ENCODE data around the gene LORICRIN.
"Not testable (repeated sequence)": the region's sequence is repeated elsewhere in the genome, so short reads cannot be mapped to it uniquely, and the experiment has no call there.

LORICRIN gene

GRCh38 chr1:153259387-153259786 is at the start of gene LORICRIN:
Gene LORICRIN, plus strand, starts transcription at chr1:153259687. Its CDS starts 1,263 bp downstream, at chr1:153260950.
- no peak for DNase-seq (ENCODE audit: low read depth)

GRCh38 chr1:153210206-153210605 is 49.3 kb upstream of the LORICRIN start:
- no peak for DNase-seq (ENCODE audit: low read depth)

- DNase-seq (ENCODE audit: low read depth): no peak
Measured at GRCh38 chr1:153212201-153212600, 47.3 kb upstream of the LORICRIN start.

GRCh38 chr1:153213519-153213918 is 46.0 kb upstream of the LORICRIN start:
- no peak for DNase-seq (ENCODE audit: low read depth)

GRCh38 chr1:153217212-153217611 is 42.3 kb upstream of the LORICRIN start, which contains the start of gene PRR9:
Gene PRR9, plus strand, starts transcription at chr1:153217584. Its CDS starts 561 bp downstream, at chr1:153218145.
- no peak for DNase-seq (ENCODE audit: low read depth)

GRCh38 chr1:153217744-153218416 is 41.6 kb upstream of the LORICRIN start:
- DNase-seq (ENCODE audit: low read depth): no peak

GRCh38 chr1:153220606-153221303 is 38.7 kb upstream of the LORICRIN start:
- no peak for DNase-seq (ENCODE audit: low read depth)

GRCh38 chr1:153223040-153223891 is 36.2 kb upstream of the LORICRIN start:
- peak; percentile 18 for DNase-seq (ENCODE audit: low read depth)

GRCh38 chr1:153227810-153228209 is 31.7 kb upstream of the LORICRIN start:
- no peak for DNase-seq (ENCODE audit: low read depth)

GRCh38 chr1:153228491-153228890 is 31.0 kb upstream of the LORICRIN start:
- DNase-seq (ENCODE audit: low read depth): no peak

GRCh38 chr1:153229076-153229829 is 30.2 kb upstream of the LORICRIN start:
- DNase-seq (ENCODE audit: low read depth): not testable (repeated sequence)

GRCh38 chr1:153231363-153231762 is 28.1 kb upstream of the LORICRIN start:
- DNase-seq (ENCODE audit: low read depth): no peak

GRCh38 chr1:153231785-153232184 is 27.7 kb upstream of the LORICRIN start:
- DNase-seq (ENCODE audit: low read depth): no peak

GRCh38 chr1:153232553-153232952 is 26.9 kb upstream of the LORICRIN start:
- DNase-seq (ENCODE audit: low read depth): no peak

GRCh38 chr1:153233448-153233847 is 26.0 kb upstream of the LORICRIN start:
- no peak for DNase-seq (ENCODE audit: low read depth)

- DNase-seq (ENCODE audit: low read depth): no peak
Measured at GRCh38 chr1:153238527-153238926, 21.0 kb upstream of the LORICRIN start.

GRCh38 chr1:153242160-153242559 is 17.3 kb upstream of the LORICRIN start:
- DNase-seq (ENCODE audit: low read depth): no peak

GRCh38 chr1:153245466-153245865 is 14.0 kb upstream of the LORICRIN start:
- DNase-seq (ENCODE audit: low read depth): no peak

GRCh38 chr1:153246018-153246417 is 13.5 kb upstream of the LORICRIN start:
- no peak for DNase-seq (ENCODE audit: low read depth)

- no peak for DNase-seq (ENCODE audit: low read depth)
Measured at GRCh38 chr1:153246825-153247224, 12.7 kb upstream of the LORICRIN start.

GRCh38 chr1:153248176-153248879 is 11.2 kb upstream of the LORICRIN start:
- no peak for DNase-seq (ENCODE audit: low read depth)
